ENCODE results near the gene HSDL2.

Gene HSDL2

GRCh38 chr9:112380102-112380824 is at the start of gene HSDL2:
Gene HSDL2, plus strand, starts transcription at chr9:112380108. Its CDS starts 56 bp downstream, at chr9:112380164.
- peak within 1 kb of the TSS; percentile 94 for H3K4me3 ChIP-seq (ENCODE audit: low read depth, low read length)
- TF ChIP-seq MYC (IDR thresholded peaks at IDR 0.05; ENCODE audit: low read depth, low read length), result no peak
- no peak for TF ChIP-seq CTCF (IDR thresholded peaks at IDR 0.05; ENCODE audit: low read depth, low read length)
- TF ChIP-seq POLR2A (IDR thresholded peaks at IDR 0.05; ENCODE audit: extremely low read depth, insufficient read length), result peak; percentile 14
- DNase-seq (ENCODE audit: low read depth), result peak; percentile 56

GRCh38 chr9:112331674-112331952 is 48.3 kb upstream of the HSDL2 start:
- TF ChIP-seq MAX (IDR thresholded peaks at IDR 0.05; ENCODE audit: low read depth, low read length) (no peak), MYC (IDR thresholded peaks at IDR 0.05; ENCODE audit: low read depth, low read length) (no peak), CTCF (IDR thresholded peaks at IDR 0.05; ENCODE audit: low read depth, low read length) (no peak), POLR2A (IDR thresholded peaks at IDR 0.05; ENCODE audit: extremely low read depth, insufficient read length) (no peak)
- no peak for DNase-seq (ENCODE audit: low read depth)
- peak overlapping the region; percentile 73 for H3K4me3 ChIP-seq (ENCODE audit: low read depth, low read length)

- TF ChIP-seq MYC (IDR thresholded peaks at IDR 0.05; ENCODE audit: low read depth, low read length) (no peak), MAX (IDR thresholded peaks at IDR 0.05; ENCODE audit: low read depth, low read length) (no peak), POLR2A (IDR thresholded peaks at IDR 0.05; ENCODE audit: extremely low read depth, insufficient read length) (no peak), CTCF (IDR thresholded peaks at IDR 0.05; ENCODE audit: low read depth, low read length) (no peak)
- no peak for DNase-seq (ENCODE audit: low read depth)
- H3K4me3 ChIP-seq (ENCODE audit: low read depth, low read length), result peak overlapping the region; percentile 73
These were observed 47.7 kb upstream of the HSDL2 start for GRCh38 chr9:112332214-112332613.

- DNase-seq (ENCODE audit: low read depth), result no peak
- TF ChIP-seq CTCF (IDR thresholded peaks at IDR 0.05; ENCODE audit: low read depth, low read length) (no peak), MYC (IDR thresholded peaks at IDR 0.05; ENCODE audit: low read depth, low read length) (no peak), MAX (IDR thresholded peaks at IDR 0.05; ENCODE audit: low read depth, low read length) (no peak), POLR2A (IDR thresholded peaks at IDR 0.05; ENCODE audit: extremely low read depth, insufficient read length) (no peak)
- peak overlapping the region; percentile 73 for H3K4me3 ChIP-seq (ENCODE audit: low read depth, low read length)
These were observed 47.3 kb upstream of the HSDL2 start for GRCh38 chr9:112332674-112332976.

GRCh38 chr9:112332977-112333638 is 46.8 kb upstream of the HSDL2 start, which contains the start of gene PTBP3:
Gene PTBP3, minus strand, starts transcription at chr9:112333619. Its CDS starts 35,754 bp downstream, at chr9:112297865.
- peak; percentile 36; the same call in 1 of the 2 replicates for TF ChIP-seq MAX (IDR thresholded peaks at IDR 0.05; ENCODE audit: low read depth, low read length)
- TF ChIP-seq CTCF (IDR thresholded peaks at IDR 0.05; ENCODE audit: low read depth, low read length), result no peak
- TF ChIP-seq POLR2A (IDR thresholded peaks at IDR 0.05; ENCODE audit: extremely low read depth, insufficient read length), result peak; percentile 27
- TF ChIP-seq MYC (IDR thresholded peaks at IDR 0.05; ENCODE audit: low read depth, low read length), result peak; percentile 30
- peak within 1 kb of the TSS; percentile 73 for H3K4me3 ChIP-seq (ENCODE audit: low read depth, low read length)
- peak; percentile 86 for DNase-seq (ENCODE audit: low read depth)

Data from NB4 (cell line).